GM12878 (cell line): ENCODE measurements around the gene PSAP. TPM values are rescaled to one million over a fixed set of nuclear protein-coding genes. Genes with fewer than 3 reads are reported as not detected.

Experiments used
- ATAC-seq: fragments of 200-7000 bp; cut with Tn5 transposase; 3 replicates; pipeline ENCODE4 v1.9.1; 2020; ENCODE audit warnings: mild to moderate bottlenecking, moderate library complexity
- BruUV-seq: library from RNA; stranded (reverse); fragments of 400-500 nt; replicated peaks from 2 replicates; lab custom pipeline; 2021; lab: Mats Ljungman, UMichigan
- CTCF ChIA-PET: fragments of 300-600 bp; sonication (Branson Sonifier 250); formaldehyde crosslinking; extraction: SDS; loops from one replicate; lab custom pipeline; 2021; ENCODE audit warnings: inconsistent platforms; lab: Yijun Ruan, JAX
- POLR2A ChIA-PET: fragments of 350-600 bp; formaldehyde crosslinking; extraction: SDS; loops from one replicate; lab custom pipeline; 2021; ENCODE audit warnings: inconsistent platforms; lab: Charles Lee
- RAD21 ChIA-PET: fragments of 300-600 bp; sonication (Branson Sonifier 250); formaldehyde crosslinking; loops from one replicate; lab custom pipeline; 2023; ENCODE audit warnings: antibody characterized with exemption; ENCODE audit not compliant: unreplicated experiment; lab: Charles Lee
- SMC1A ChIA-PET: fragments of 300-600 bp; sonication (Branson Sonifier 250); formaldehyde crosslinking; loops from one replicate; lab custom pipeline; 2023; ENCODE audit not compliant: unreplicated experiment, uncharacterized antibody; lab: Charles Lee
- DNase-seq: peaks from one replicate; pipeline ENCODE4 v3.0.0-alpha.2; 2011; ENCODE audit warnings: low read depth, low spot score
- FAIRE-seq: peaks from 3 replicates; lab custom pipeline; 2011; peaks lifted over from hg19 to GRCh38; lab: Jason Lieb, UNC
- H2AFZ ChIP-seq: 2 replicates; pipeline ENCODE4 v1.6.0; 2011; ENCODE audit warnings: low read depth, low read length, control low read depth; ENCODE audit not compliant: control insufficient read depth
- H3K27ac ChIP-seq: 2 replicates; pipeline ENCODE4 v1.5.1; 2011; ENCODE audit warnings: control low read depth; ENCODE audit not compliant: control insufficient read depth, insufficient read depth
- H3K27me3 ChIP-seq, 2 experiments: replicated peaks in 1 of 2; 2 replicates each; pipeline versions ENCODE4 v1.6.0 to v1.6.1; 2011; ENCODE audit warnings: low read length in 1 of 2; ENCODE audit not compliant: control insufficient read depth in 2 of 2, insufficient read depth in 2 of 2
- H3K36me3 ChIP-seq, 2 experiments: 2 replicates each; pipeline ENCODE4 v1.5.1; 2011; ENCODE audit warnings: low read length in 1 of 2; ENCODE audit not compliant: control insufficient read depth in 2 of 2, insufficient read depth in 2 of 2
- H3K4me1 ChIP-seq: 2 replicates; pipeline ENCODE4 v1.6.1; 2011; ENCODE audit warnings: mild to moderate bottlenecking, low read length, moderate library complexity, mixed read lengths; ENCODE audit not compliant: control insufficient read depth, insufficient read depth
- H3K4me2 ChIP-seq: 2 replicates; pipeline ENCODE4 v1.6.0; 2011; ENCODE audit warnings: control low read depth; ENCODE audit not compliant: control insufficient read depth, insufficient read depth
- H3K4me3 ChIP-seq: fragments of 200-600 bp; sonication (generic); 2 replicates; pipeline ENCODE4 v1.5.1; 2016
- H3K79me2 ChIP-seq: 2 replicates; pipeline ENCODE4 v1.6.0; 2011; ENCODE audit warnings: low read length; ENCODE audit not compliant: control insufficient read depth, insufficient read depth
- H3K9ac ChIP-seq: 2 replicates; pipeline ENCODE4 v1.8.0; 2011; ENCODE audit warnings: low read length, control low read depth, mixed read lengths; ENCODE audit not compliant: control insufficient read depth, insufficient read depth
- H3K9me3 ChIP-seq: replicated peaks from 3 replicates; pipeline ENCODE4 v1.5.1; 2011; ENCODE audit warnings: mild to moderate bottlenecking, low read length; ENCODE audit not compliant: control insufficient read depth, insufficient read depth
- H4K20me1 ChIP-seq: 2 replicates; pipeline ENCODE4 v1.6.0; 2011; ENCODE audit not compliant: control insufficient read depth, insufficient read depth
- CBFB ChIP-seq: IDR thresholded peaks from 2 replicates; pipeline ENCODE4 v1.6.1; 2016; ENCODE audit warnings: antibody characterized with exemption, low read depth
- CHD2 ChIP-seq: IDR thresholded peaks from 2 replicates; pipeline ENCODE4 v1.6.1; 2011; ENCODE audit warnings: low read depth, low read length, improper control_type of control experiment, borderline replicate concordance
- ETV6 ChIP-seq, 2 experiments: fragments of 450-650 bp in 1 of 2; IDR thresholded peaks in 1 of 2; conservative IDR thresholded peaks in 1 of 2; 2 replicates each; pipeline ENCODE4 v1.6.1; 2014; ENCODE audit warnings: antibody characterized with exemption in 1 of 2, borderline replicate concordance in 1 of 2, low read depth in 1 of 2, mild to moderate bottlenecking in 1 of 2, moderate library complexity in 1 of 2
- NR2C1 ChIP-seq: fragments of 450-650 bp; IDR thresholded peaks from 2 replicates; pipeline ENCODE4 v1.6.1; 2017; ENCODE audit warnings: antibody characterized with exemption, mild to moderate bottlenecking, moderate library complexity
- SMAD5 ChIP-seq: IDR thresholded peaks from 2 replicates; pipeline ENCODE4 v1.6.1; 2016; ENCODE audit warnings: antibody characterized with exemption, low read depth
- SREBF2 ChIP-seq: IDR thresholded peaks from 2 replicates; pipeline ENCODE4 v1.6.1; 2012; ENCODE audit warnings: mild to moderate bottlenecking, low read length
- WGBS: methylation state at CpG from one replicate; pipeline ENCODE4 v1.1.6; 2016; ENCODE audit warnings: low lambda C conversion rate; ENCODE audit not compliant: insufficient replicate concordance, insufficient coverage; ENCODE audit errors: missing lambda C conversion rate; 5-methylcytosine and 5-hydroxymethylcytosine counted together
- in situ Hi-C: fragments of 300-500 bp; cut with MboI; formaldehyde crosslinking; loops from 9 replicates; pipeline ENCODE4 v1.14.3; 2018; ENCODE audit warnings: mixed read lengths
- intact Hi-C: fragments of 100-400 bp; cut with micrococcal nuclease; formaldehyde crosslinking; loops from one replicate; pipeline ENCODE4 v1.14.2; 2022; ENCODE audit not compliant: unreplicated experiment
- polyA plus RNA-seq, 11 experiments: library from polyadenylated mRNA; depleted of rRNA in 4 of 11; unstranded in 6 of 11; stranded (reverse) in 5 of 11; fragments of >200 nt; fragmentation: Nextera tagmentation in 4 of 11; fragmentation: Illumina TruSeq in 1 of 11; extraction: Ambion mirVana in 4 of 11; extraction: Trizol in 1 of 11; gene quantifications; 1 replicate in 1 of 11; 2 replicates in 10 of 11; pipeline versions ENCODE4 v1.2.1 to v1.2.3, GENCODE V29; 2011 to 2016; ENCODE audit warnings: inconsistent platforms in 2 of 11, missing spikeins in 2 of 11, low read depth in 1 of 11
- total RNA-seq, 4 experiments: library from RNA; depleted of rRNA in 3 of 4; stranded (reverse); fragments of >200 nt in 3 of 4; fragmentation: Illumina TruSeq in 1 of 4; extraction: Trizol in 1 of 4; gene quantifications; 2 replicates each; pipeline versions ENCODE4 v1.2.1 to v1.2.3, GENCODE V29; 2013 to 2021
- TF ChIP-seq, protein P1 (sequence below): IDR thresholded peaks from 2 replicates; pipeline ENCODE4 v1.6.1; 2012; ENCODE audit warnings: improper control_type of control experiment, low read depth, low read length; ENCODE audit not compliant: insufficient replicate concordance

Gene PSAP
- total and polyA plus RNA-seq, 10 of the 15 experiments (the other 5 are each of a cell fraction or from before 2014, with no cell fraction given), result 178 to 336 (median 286) TPM

DNA sequence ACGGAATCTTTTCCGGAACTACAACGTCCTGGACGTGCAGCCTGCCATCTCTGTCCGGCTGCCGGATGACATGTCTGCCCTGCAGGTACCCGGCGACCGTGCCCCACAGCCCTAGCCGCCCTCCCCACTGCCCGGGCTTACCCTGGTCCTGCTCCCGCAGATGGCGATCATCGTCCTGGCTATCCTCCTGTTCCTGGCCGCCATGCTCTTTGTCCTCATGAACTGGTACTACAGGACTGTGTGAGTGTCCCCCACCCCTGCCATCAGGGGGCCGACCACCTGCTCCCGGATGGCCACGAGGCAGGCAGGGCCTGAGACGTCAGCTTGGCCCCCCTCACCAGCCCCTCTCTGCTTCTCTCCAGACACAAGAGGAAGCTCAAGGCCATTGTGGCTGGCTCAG lies 39.7 kb downstream of the PSAP start:
- no peak overlapping the region for H3K4me3 ChIP-seq
- FAIRE-seq (no peak), DNase-seq (no peak), ATAC-seq (no peak)
- TF ChIP-seq ETV6 (conservative IDR thresholded peaks at IDR 0.05 in 1 of 2, IDR thresholded peaks at IDR 0.05 in 1 of 2; ENCODE audit: borderline replicate concordance in 1 of 2, low read depth in 1 of 2), result no peak
- no peak overlapping the region for H3K9ac ChIP-seq
- WGBS, result 77% methylated on average over 19 of the region's 19 CpGs
- peaks cover 0 to 7% of the 10 kb centered on the region in 2 experiments; a peak in 2 of 4 replicates for H3K36me3 ChIP-seq
- BruUV-seq, result no TSS peak
- no peak overlapping the region for H3K4me2 ChIP-seq
- in situ Hi-C loops, result loop anchor here (5.0 kb wide), 1 partner anchor 499 kb away; no protein-coding TSS in a partner anchor
- SMC1A ChIA-PET, result interaction anchor here (0.5 to 2.2 kb wide), 4 partner anchors 38 to 1707 kb away, joined by 3 to 6 read pairs (median 4); partner anchors contain the start of gene VSIR
- RAD21 ChIA-PET, result interaction anchor here (0.5 to 1.9 kb wide), 11 partner anchors 18 to 506 kb away, joined by 3 to 18 read pairs (median 4); partner anchors contain the start of genes SLC29A3 and VSIR
- no peaks in the 10 kb centered on the region for H3K27me3 ChIP-seq
- no peak overlapping the region for H2AFZ ChIP-seq
- H3K4me1 ChIP-seq, result peaks cover 3% of the 10 kb centered on the region
- H3K9me3 ChIP-seq, result no peaks in the 10 kb centered on the region
- no peak overlapping the region for H3K27ac ChIP-seq
- no peaks in the 10 kb centered on the region for H3K79me2 ChIP-seq
- CTCF ChIA-PET, result interaction anchor here (0.6 to 8.9 kb wide), 15 partner anchors 12 to 498 kb away, joined by 3 to 46 read pairs (median 4); partner anchors contain the start of gene VSIR
- H4K20me1 ChIP-seq, result no peaks in the 10 kb centered on the region
- intact Hi-C loops, result loop anchor here (5.0 kb wide), 1 partner anchor 104 kb away; no protein-coding TSS in a partner anchor
- POLR2A ChIA-PET, result interaction anchor here (1.0 to 1.5 kb wide), 2 partner anchors 24 to 148 kb away, joined by 4 read pairs; no protein-coding TSS in a partner anchor

DNA sequence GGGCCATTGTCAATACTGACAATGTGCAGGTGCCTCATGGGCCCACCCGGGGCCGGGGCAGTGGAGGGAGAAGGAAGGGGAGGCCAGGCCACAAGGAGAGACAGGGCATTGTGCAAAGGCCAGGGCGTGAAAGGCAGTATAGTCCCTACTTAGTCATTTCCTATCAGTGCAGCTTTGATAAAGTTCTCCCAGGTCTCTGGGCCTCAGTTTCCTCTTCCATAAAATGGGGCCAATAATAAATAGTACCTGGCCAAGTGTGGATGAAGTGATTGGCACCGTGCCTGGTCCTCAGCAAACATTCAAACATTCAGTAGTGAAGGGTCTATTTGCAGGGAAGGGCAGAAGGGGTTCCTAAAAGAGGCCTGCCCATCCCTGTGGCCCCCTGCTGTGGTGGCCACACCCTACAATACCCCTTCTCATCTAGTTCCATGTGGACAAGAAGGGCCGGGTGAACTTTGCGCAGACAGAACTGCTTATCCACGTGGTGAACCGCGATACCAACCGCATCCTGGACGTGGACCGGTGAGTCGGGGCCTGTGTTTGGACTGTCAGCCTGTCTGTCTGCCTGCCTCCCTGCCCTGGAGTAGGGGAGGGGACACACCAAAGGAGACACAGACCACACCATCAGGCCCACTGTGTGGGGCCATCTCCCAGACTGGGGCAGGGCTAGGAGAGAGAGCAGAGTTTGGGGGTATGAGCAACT lies 40.9 kb downstream of the PSAP start:
- Histone ChIP-seq H3K27me3 (no peaks in the 10 kb centered on the region), H3K9me3 (no peaks in the 10 kb centered on the region), H3K4me2 (no peak overlapping the region), H3K36me3 (peaks cover 0 to 3% of the 10 kb centered on the region in 2 experiments; a peak in 2 of 4 replicates), H3K9ac (no peak overlapping the region), H3K4me1 (peaks cover 6% of the 10 kb centered on the region), H3K79me2 (no peaks in the 10 kb centered on the region), H4K20me1 (no peaks in the 10 kb centered on the region), H3K4me3 (no peak overlapping the region), H3K27ac (no peak overlapping the region), H2AFZ (no peak overlapping the region)
- DNase-seq (no peak), FAIRE-seq (no peak), ATAC-seq (no peak)
- POLR2A ChIA-PET, result interaction anchor here (0.7 kb wide), 1 partner anchor 53 kb away, joined by 4 read pairs; no protein-coding TSS in a partner anchor
- 63% methylated on average over 13 of the region's 13 CpGs for WGBS
- RAD21 ChIA-PET, result interaction anchor here (0.7 to 1.9 kb wide), 3 partner anchors 27 to 86 kb away, joined by 3 to 4 read pairs (median 4); no protein-coding TSS in a partner anchor
- in situ Hi-C loops, result loop anchor here (5.0 kb wide), 1 partner anchor 498 kb away; no protein-coding TSS in a partner anchor
- SMC1A ChIA-PET, result no interaction called here
- CTCF ChIA-PET, result interaction anchor here (0.8 to 8.9 kb wide), 6 partner anchors 13 to 104 kb away, joined by 3 to 46 read pairs (median 6); no protein-coding TSS in a partner anchor
- BruUV-seq, result no TSS peak
- intact Hi-C loops, result loop anchor here (5.0 kb wide), 1 partner anchor 103 kb away; no protein-coding TSS in a partner anchor
- TF ChIP-seq NR2C1, result no peak
- no peak for TF ChIP-seq CBFB
- TF ChIP-seq SREBF2, result no peak
- TF ChIP-seq SMAD5, result no peak
- TF ChIP-seq, protein P1, sequence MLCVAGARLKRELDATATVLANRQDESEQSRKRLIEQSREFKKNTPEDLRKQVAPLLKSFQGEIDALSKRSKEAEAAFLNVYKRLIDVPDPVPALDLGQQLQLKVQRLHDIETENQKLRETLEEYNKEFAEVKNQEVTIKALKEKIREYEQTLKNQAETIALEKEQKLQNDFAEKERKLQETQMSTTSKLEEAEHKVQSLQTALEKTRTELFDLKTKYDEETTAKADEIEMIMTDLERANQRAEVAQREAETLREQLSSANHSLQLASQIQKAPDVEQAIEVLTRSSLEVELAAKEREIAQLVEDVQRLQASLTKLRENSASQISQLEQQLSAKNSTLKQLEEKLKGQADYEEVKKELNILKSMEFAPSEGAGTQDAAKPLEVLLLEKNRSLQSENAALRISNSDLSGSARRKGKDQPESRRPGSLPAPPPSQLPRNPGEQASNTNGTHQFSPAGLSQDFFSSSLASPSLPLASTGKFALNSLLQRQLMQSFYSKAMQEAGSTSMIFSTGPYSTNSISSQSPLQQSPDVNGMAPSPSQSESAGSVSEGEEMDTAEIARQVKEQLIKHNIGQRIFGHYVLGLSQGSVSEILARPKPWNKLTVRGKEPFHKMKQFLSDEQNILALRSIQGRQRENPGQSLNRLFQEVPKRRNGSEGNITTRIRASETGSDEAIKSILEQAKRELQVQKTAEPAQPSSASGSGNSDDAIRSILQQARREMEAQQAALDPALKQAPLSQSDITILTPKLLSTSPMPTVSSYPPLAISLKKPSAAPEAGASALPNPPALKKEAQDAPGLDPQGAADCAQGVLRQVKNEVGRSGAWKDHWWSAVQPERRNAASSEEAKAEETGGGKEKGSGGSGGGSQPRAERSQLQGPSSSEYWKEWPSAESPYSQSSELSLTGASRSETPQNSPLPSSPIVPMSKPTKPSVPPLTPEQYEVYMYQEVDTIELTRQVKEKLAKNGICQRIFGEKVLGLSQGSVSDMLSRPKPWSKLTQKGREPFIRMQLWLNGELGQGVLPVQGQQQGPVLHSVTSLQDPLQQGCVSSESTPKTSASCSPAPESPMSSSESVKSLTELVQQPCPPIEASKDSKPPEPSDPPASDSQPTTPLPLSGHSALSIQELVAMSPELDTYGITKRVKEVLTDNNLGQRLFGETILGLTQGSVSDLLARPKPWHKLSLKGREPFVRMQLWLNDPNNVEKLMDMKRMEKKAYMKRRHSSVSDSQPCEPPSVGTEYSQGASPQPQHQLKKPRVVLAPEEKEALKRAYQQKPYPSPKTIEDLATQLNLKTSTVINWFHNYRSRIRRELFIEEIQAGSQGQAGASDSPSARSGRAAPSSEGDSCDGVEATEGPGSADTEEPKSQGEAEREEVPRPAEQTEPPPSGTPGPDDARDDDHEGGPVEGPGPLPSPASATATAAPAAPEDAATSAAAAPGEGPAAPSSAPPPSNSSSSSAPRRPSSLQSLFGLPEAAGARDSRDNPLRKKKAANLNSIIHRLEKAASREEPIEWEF, result no peak
- TF ChIP-seq CHD2, result no peak
